ENCODE data around the gene G3BP1. TPM values are rescaled to one million over a fixed set of nuclear protein-coding genes. Genes with fewer than 3 reads are reported as not detected.
"Not testable (repeated sequence)": the region's sequence is repeated elsewhere in the genome, so short reads cannot be mapped to it uniquely, and the experiment has no call there.

Gene G3BP1
- total RNA-seq (ENCODE audit: unreplicated experiment) = 127 TPM
- long read RNA-seq, full-length matches to known transcripts = 72 of 86 reads
- long read RNA-seq, partial matches to known transcripts = 1 of 86 reads
- long read RNA-seq, other reads (novel, unspliced or antisense) = 13 of 86 reads

DNA sequence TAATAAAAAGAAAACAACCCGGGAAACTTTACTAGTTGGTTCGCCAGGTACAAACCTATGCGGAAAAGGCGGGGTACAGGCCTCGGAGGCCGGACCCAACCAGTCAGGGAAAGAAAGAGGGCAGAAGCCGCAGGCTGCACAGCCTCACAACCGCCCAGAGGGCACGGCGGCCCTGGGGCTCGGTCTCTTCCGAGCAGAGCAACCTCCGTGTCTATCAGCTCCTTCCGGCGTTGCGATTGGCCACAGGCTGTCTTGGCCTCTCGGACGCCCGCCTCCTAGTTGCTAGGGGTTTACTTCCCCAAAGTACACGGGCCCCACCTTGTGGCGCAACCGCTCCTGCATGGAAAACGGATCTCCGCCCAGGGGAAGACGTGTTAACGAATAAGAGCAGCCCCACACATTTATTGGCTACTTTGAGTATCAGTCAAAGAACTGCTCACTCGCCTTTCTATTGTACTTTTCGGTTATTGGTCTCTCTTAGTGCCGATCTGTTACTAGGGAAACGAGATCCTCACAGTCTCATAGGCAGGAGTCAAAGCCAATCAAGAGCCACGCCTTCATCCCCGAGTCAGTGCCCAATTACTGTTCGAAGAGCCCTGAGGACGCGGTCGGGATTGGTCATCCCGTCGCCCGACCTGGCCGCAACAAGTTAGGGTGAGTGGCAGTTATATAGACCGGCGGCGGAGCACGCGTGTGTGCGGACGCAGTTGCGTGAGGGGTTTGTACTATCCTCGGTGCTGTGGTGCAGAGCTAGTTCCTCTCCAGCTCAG, at the start of gene G3BP1:
Gene G3BP1 (plus strand): TSS at position 696 of the 770 bp plus-strand sequence. CDS start 14,667 bp downstream, outside the sequence.
- Mint-ChIP-seq H3K4me3 (ENCODE audit: unreplicated experiment) (peak within 1 kb of the TSS; percentile 83), H3K27ac (ENCODE audit: unreplicated experiment) (peak within 1 kb of the TSS; percentile 19), H3K27me3 (ENCODE audit: unreplicated experiment) (no peaks in the 10 kb centered on the region), H3K4me1 (ENCODE audit: low read depth, unreplicated experiment) (peaks cover 25% of the 10 kb centered on the region), H3K9me3 (ENCODE audit: unreplicated experiment) (no peaks in the 10 kb centered on the region), H3K36me3 (ENCODE audit: unreplicated experiment) (no peaks in the 10 kb centered on the region)
- DNase-seq = peak; percentile 99
- TF ChIP-seq CTCF (IDR thresholded peaks at IDR 0.05; ENCODE audit: partially characterized antibody, unreplicated experiment) = peak; percentile 37

GRCh38 chr5:151722546-151722945, 49.2 kb upstream of the G3BP1 start:
- DNase-seq = no peak
- TF ChIP-seq CTCF (IDR thresholded peaks at IDR 0.05; ENCODE audit: partially characterized antibody, unreplicated experiment) = no peak
- H3K4me1 Mint-ChIP-seq (ENCODE audit: low read depth, unreplicated experiment) = peaks cover 10% of the 10 kb centered on the region
- no peaks in the 10 kb centered on the region for H3K9me3 Mint-ChIP-seq (ENCODE audit: unreplicated experiment)
- no peaks in the 10 kb centered on the region for H3K27me3 Mint-ChIP-seq (ENCODE audit: unreplicated experiment)
- no peak overlapping the region for H3K4me3 Mint-ChIP-seq (ENCODE audit: unreplicated experiment)
- H3K36me3 Mint-ChIP-seq (ENCODE audit: unreplicated experiment) = no peaks in the 10 kb centered on the region
- H3K27ac Mint-ChIP-seq (ENCODE audit: unreplicated experiment) = no peak overlapping the region

GRCh38 chr5:151724360-151724759, 47.4 kb upstream of the G3BP1 start:
- Mint-ChIP-seq H3K4me1 (ENCODE audit: low read depth, unreplicated experiment) (peaks cover 6% of the 10 kb centered on the region), H3K4me3 (ENCODE audit: unreplicated experiment) (no peak overlapping the region), H3K27ac (ENCODE audit: unreplicated experiment) (no peak overlapping the region), H3K27me3 (ENCODE audit: unreplicated experiment) (no peaks in the 10 kb centered on the region), H3K36me3 (ENCODE audit: unreplicated experiment) (no peaks in the 10 kb centered on the region), H3K9me3 (ENCODE audit: unreplicated experiment) (peaks cover 1% of the 10 kb centered on the region)
- DNase-seq = no peak
- TF ChIP-seq CTCF (IDR thresholded peaks at IDR 0.05; ENCODE audit: partially characterized antibody, unreplicated experiment) = no peak

DNA sequence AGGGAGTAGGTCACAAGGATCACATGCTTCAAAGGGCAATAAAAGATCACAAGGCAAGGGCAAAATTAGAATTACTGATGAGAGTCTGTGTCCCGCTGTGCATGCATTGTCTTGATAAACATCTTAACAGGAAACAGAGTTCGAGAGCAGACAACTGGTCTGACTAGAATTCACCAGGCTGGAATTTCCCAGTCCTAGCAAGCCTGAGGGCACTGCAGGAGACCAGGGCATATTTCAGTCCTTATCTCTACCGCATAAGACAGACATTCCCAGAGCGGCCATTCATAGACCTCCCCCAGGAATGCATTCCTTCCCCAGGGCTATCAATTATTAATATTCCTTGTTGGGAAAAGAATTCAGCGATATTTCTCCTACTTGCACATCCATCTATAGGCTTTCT, 42.2 kb upstream of the G3BP1 start:
- not testable (repeated sequence) for DNase-seq; H3K27me3 Mint-ChIP-seq (ENCODE audit: unreplicated experiment); H3K27ac Mint-ChIP-seq (ENCODE audit: unreplicated experiment); H3K9me3 Mint-ChIP-seq (ENCODE audit: unreplicated experiment); H3K4me1 Mint-ChIP-seq (ENCODE audit: low read depth, unreplicated experiment); H3K4me3 Mint-ChIP-seq (ENCODE audit: unreplicated experiment); H3K36me3 Mint-ChIP-seq (ENCODE audit: unreplicated experiment)

DNA sequence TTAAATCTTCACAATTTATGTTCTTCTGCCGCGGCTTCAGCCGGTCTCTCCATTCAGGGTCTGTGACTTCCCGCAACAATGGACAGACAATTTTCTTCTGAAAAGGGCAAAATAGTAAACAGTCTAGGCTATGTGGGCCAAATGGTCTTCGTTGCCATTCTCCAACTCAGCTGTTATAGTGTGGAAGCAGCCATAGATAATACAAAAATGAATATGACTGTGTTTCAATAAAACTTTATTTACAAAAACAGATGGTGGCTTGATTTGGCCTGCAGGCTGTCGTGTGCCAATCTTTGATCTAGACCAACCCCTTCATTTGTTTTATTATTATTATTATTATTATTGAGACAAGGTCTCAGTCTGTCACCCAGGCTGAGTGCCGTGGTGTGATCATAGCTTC, 41.4 kb upstream of the G3BP1 start:
- Mint-ChIP-seq H3K4me1 (ENCODE audit: low read depth, unreplicated experiment) (no peaks in the 10 kb centered on the region), H3K4me3 (ENCODE audit: unreplicated experiment) (no peak overlapping the region), H3K27me3 (ENCODE audit: unreplicated experiment) (no peaks in the 10 kb centered on the region), H3K27ac (ENCODE audit: unreplicated experiment) (no peak overlapping the region), H3K9me3 (ENCODE audit: unreplicated experiment) (peaks cover 3% of the 10 kb centered on the region), H3K36me3 (ENCODE audit: unreplicated experiment) (no peaks in the 10 kb centered on the region)
- TF ChIP-seq CTCF (IDR thresholded peaks at IDR 0.05; ENCODE audit: partially characterized antibody, unreplicated experiment) = no peak
- no peak for DNase-seq
